ENCODE measurements around the gene PSME4. TPM values are rescaled to one million over a fixed set of nuclear protein-coding genes. Genes with fewer than 3 reads are reported as not detected.

Gene PSME4
- total RNA-seq, 2 donors from 2014 or later = 35.2 to 50.7 TPM

DNA sequence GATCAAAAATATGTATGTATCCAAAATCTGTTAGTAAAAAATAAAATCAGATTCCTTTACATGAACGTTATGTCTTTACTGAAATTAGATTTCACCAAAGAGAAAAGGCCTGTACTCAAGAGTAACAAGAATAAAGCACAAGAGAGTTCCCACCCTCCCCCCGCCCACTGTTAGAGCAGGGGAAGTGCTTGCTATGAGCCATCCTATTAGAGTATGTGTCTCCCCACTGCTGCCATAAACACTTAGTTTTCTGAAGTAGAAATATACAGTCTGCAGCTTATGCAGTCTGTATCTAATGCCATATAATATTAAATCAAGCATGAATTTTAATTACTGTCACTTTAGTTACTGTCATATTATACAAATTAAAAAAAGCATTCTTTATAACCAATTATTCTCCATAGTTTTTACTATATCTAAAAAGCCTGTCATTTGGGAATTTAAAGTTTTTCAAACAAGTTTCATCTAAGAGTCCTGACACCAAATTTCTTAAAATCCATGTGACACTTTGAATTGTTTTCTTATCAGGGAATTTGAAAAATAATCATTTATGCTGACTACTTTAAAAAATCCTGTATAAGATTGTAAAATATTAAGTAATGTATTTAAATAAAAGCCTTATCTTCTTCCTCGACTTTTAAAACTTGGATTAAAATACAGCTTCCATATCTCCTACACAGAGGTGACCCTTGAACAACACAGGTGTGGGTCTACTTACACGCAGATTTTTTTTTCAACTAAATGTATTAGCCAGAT, 59.2 kb downstream of the PSME4 start:
- intact Hi-C loops (cut with DNase I, micrococcal nuclease) = no loop called here
- ATAC-seq (no peak), DNase-seq (no peak)

- ATAC-seq = no peak
- DNase-seq = no peak
- intact Hi-C loops (cut with DNase I, micrococcal nuclease) = no loop called here
Observed at GRCh38 chr2:53907582-53907981, 63.2 kb downstream of the PSME4 start.

- DNase-seq = no peak
- ATAC-seq = no peak
- intact Hi-C loops (cut with DNase I, micrococcal nuclease) = no loop called here
Observed at GRCh38 chr2:53905396-53905795, 65.4 kb downstream of the PSME4 start.

DNA sequence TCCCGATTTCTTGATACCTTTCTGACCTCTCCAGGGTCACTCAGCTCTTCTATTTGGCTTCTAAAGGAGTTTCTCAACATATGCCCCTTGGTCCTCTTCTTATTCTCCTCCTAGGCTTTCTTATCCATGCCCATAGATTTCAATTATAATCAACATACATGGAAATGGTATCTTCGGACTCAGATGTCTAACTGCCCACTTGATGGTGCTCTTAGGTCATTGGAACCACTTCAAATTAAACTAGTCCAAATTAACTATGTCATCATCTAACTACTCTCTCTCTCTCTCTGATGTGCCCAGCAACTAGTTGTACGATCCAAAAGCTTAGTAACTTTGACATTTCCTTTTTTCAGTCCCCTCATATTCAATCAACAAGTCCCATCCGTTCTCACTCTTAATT, 67.8 kb downstream of the PSME4 start:
- ATAC-seq = no peak
- DNase-seq = no peak
- intact Hi-C loops (cut with DNase I, micrococcal nuclease) = no loop called here

DNA sequence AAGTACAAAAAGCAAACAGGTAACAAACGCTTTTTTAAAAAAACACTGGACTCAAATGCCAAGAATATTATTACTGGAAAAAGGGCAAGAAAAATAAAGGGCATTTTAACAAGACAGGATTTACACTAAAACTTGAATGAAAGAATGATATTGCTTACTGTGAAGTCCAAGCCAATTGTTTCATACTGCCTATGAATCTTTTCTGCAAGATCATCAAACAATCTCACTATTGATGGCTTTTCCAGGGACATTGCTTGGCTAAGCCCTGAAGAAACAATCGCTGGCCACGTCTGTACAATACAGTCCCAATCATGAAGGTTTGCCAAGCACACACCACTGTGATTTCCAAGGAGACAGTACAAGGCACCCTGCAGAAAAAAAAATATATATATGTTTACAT, 69.6 kb downstream of the PSME4 start:
- no peak for ATAC-seq
- intact Hi-C loops (cut with DNase I, micrococcal nuclease) = no loop called here
- no peak for DNase-seq

- peak; percentile 54 for ATAC-seq
- no peak for DNase-seq
- intact Hi-C loops (cut with DNase I, micrococcal nuclease) = no loop called here
Observed at GRCh38 chr2:53896864-53897263, 73.9 kb downstream of the PSME4 start.

DNA sequence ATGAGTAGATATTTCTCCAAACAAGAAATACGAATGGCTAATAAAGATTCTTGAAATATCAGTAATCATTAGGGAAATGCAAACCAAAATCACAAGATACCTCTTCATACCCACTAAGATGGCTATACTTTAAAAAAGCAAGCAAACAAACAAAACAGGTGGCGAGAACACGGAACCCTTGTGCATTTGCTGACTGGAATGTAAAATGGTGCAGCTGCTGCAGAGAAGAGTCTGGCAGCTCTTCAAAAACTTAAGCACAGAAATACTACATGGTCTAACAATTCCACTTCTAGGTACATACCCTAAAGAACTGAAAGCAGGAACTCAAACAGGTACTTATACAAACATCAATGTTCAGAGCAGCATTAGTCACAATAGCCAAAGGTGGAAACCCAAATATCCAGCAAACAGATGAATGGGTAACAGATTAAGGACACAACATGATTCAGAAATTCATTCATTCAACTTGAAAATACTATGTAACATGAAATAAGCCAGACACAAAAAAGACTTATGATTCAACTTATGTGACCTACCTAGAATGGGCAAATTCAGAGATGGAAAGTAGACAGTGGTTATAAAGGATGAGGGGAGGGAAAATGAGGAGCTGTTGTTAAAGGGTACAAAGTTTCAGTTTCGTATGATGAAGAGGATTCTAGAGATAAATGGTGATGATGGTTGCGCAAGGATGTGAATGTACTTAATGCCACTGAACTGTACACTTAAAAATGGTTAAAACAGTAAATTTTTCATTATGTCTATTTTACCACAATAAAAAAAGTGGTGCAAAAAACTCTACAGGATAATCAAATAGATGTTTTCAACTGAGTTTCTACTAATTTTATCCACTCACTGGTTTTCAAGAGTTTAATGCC, 84.2 kb downstream of the PSME4 start:
- no peak for ATAC-seq
- intact Hi-C loops (cut with DNase I, micrococcal nuclease) = loop anchor here in 1 of 2 donors (10.0 kb wide), 1 partner anchor 72 kb away; no protein-coding TSS in a partner anchor
- DNase-seq = no peak

- ATAC-seq (no peak), DNase-seq (no peak)
- intact Hi-C loops (cut with DNase I, micrococcal nuclease) = loop anchor here in 1 of 2 donors (10.0 kb wide), 1 partner anchor 70 kb away; no protein-coding TSS in a partner anchor
Observed at GRCh38 chr2:53884883-53885282, 85.9 kb downstream of the PSME4 start.

DNA sequence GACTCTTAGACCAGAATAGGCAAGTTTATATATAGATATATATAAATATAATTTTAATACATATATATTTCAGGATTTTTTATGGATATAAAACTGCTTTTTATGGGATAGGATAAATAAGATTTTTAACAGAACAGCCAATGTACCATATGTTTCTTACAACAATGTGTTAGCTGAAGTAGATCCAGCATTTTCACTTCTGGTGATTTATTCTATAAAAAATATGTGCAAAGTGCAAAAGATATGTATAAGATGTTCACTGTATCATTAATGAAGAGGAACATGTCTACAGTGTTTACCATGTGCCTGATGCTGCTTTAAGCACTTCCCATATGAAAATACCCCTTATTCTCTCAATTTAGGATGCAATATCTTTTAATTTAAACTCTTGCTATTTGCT, 88.8 kb downstream of the PSME4 start:
- intact Hi-C loops (cut with DNase I, micrococcal nuclease) = loop anchor here in 1 of 2 donors (10.0 kb wide), 1 partner anchor 67 kb away; no protein-coding TSS in a partner anchor
- DNase-seq (no peak), ATAC-seq (no peak)

- intact Hi-C loops (cut with DNase I, micrococcal nuclease) = loop anchor here in 1 of 2 donors (10.0 kb wide), 1 partner anchor 67 kb away; no protein-coding TSS in a partner anchor
- DNase-seq (no peak), ATAC-seq (no peak)
Observed at GRCh38 chr2:53881360-53881759, 89.4 kb downstream of the PSME4 start.

DNA sequence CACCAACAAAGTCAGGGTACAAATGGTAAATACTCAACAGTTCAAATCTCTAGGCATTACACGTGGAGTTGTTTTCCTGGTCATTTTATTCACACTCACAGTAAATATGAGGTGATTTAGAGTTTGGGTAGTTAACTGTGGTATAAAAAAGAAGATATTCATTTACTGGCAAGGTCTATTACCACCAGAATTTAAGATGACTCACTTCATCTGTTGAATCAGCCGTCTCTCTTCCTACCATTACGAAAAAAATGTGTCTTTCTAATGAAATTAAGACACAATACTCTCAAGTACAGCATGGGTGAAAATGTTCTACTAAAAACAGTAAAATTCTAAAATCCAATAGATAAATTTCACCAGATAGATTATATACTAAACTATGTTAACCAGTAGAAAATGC, 90.0 kb downstream of the PSME4 start:
- intact Hi-C loops (cut with DNase I, micrococcal nuclease) = loop anchor here in 1 of 2 donors (10.0 kb wide), 1 partner anchor 66 kb away; no protein-coding TSS in a partner anchor
- no peak for ATAC-seq
- no peak for DNase-seq

GRCh38 chr2:53877556-53877955, 93.2 kb downstream of the PSME4 start:
- no peak for DNase-seq
- intact Hi-C loops (cut with DNase I, micrococcal nuclease) = loop anchor here in 1 of 2 donors (10.0 kb wide), 1 partner anchor 57 kb away; no protein-coding TSS in a partner anchor
- ATAC-seq = no peak

DNA sequence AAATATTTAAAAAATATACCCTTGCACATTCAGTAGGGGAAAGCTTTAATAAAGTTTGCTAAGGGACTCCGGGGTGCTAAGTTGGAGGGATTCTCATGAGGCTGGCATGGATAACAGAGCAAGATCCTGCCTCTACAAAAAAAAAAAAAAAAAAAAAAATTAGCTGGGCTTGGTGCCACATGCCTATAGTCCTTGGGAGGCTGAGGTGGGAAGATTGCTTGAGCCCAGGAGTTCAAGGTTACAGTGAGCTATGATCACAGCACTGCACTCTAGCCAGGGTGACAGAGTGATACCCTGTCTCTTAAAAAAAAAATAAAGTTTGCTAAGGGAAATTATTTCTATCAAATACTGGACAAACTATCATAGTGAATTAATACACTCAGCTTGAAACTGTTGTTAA, 93.7 kb downstream of the PSME4 start:
- DNase-seq = no peak

GRCh38 chr2:53874401-53874950, 96.3 kb downstream of the PSME4 start:
- ATAC-seq (no peak), DNase-seq (no peak)
- intact Hi-C loops (cut with DNase I, micrococcal nuclease) = loop anchor here in 1 of 2 donors (10.0 kb wide), 1 partner anchor 60 kb away; no protein-coding TSS in a partner anchor

More for the DNA sequence above, 93.7 kb downstream of the PSME4 start:
- no peak for ATAC-seq
- intact Hi-C loops (cut with DNase I, micrococcal nuclease) = loop anchor here in 1 of 2 donors (10.0 kb wide), 1 partner anchor 58 kb away; no protein-coding TSS in a partner anchor

GRCh38 chr2:53867773-53868172, 103.0 kb downstream of the PSME4 start:
- DNase-seq (no peak), ATAC-seq (no peak)
- intact Hi-C loops (cut with DNase I, micrococcal nuclease) = no loop called here

DNA sequence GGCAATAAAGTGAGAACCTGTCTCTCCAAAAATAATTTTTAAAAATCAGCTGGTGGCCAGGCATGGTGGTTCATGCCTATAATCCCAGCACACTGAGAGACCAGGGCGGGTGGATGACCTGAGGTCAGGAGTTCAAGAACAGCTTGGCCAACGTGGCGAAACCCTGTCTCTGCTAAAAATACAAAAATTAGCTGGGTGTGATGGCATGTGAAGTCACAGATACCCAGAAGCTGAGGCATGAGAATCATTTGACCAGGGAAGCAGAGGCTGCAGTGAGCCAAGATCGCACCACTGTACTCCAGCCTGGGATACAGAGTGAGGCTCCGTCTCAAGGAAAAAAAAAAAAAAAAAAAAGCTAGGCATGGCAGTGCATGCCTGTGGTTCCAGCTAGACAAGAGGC, 103.6 kb downstream of the PSME4 start:
- no peak for ATAC-seq
- intact Hi-C loops (cut with DNase I, micrococcal nuclease) = no loop called here
- no peak for DNase-seq

DNA sequence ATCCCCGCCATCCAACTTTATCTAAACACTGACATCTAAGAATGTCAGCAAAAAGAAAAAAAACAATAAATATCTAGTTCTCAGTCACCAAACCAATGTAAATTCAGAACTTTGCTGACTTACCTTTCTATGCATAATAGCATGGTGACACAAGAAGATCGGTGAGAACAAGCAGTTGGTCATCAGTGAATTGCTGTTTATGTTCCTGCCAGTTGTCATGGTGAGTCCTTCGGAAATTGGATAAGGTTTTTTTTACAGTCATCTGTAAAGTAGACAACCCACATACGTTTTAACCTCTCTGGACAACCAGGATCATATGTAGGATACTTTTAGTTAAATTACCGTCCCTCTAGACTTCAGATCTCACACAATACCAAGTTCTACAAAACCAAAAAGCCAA, 104.8 kb downstream of the PSME4 start:
- intact Hi-C loops (cut with DNase I, micrococcal nuclease) = no loop called here
- DNase-seq = no peak
- no peak for ATAC-seq

DNA sequence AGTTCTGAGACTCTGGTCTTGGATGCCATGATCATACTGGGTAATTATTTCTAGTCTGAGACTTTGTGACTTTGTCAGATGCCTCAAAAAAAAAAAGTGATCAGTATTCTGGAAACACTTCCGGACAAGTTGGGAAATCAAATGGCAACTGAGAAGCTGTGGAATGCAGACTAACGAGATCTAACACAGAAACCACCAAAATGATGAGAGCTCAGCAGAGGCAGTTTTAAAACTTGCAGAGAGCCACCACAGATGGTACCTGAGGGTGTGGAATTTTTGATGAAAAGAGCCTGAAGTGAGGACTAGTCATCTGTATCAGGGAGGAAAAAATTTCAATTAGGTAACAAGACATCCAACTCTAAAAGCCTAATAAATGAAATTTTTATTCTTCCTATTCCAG, 105.5 kb downstream of the PSME4 start:
- DNase-seq = no peak
- ATAC-seq = no peak
- intact Hi-C loops (cut with DNase I, micrococcal nuclease) = no loop called here

GRCh38 chr2:53863538-53864227, 107.1 kb downstream of the PSME4 start:
- intact Hi-C loops (cut with DNase I, micrococcal nuclease) = no loop called here

More at GRCh38 chr2:53863538-53864227, 107.1 kb downstream of the PSME4 start:
- ATAC-seq = no peak
- no peak for DNase-seq
